Esophagus muscularis mucosa (tissue), 4 donors: Measurements from ENCODE around the gene DDX59.
A peak's percentile ranks its signal among the peaks of the same experiment; 100 is the strongest.

Experiments used
- EP300 ChIP-seq: sonication (generic); formaldehyde crosslinking; IDR thresholded peaks from one replicate; pipeline ENCODE4 v1.6.1; 2017; ENCODE audit warnings: antibody characterized with exemption
- POLR2A ChIP-seq: fragments of 450-650 bp; IDR thresholded peaks from one replicate; pipeline ENCODE4 v1.6.1; 2017; ENCODE audit warnings: antibody characterized with exemption, moderate library complexity, mild to moderate bottlenecking, low read depth
- TF ChIP-seq, protein P1 (sequence below), 3 experiments: fragments of 200-600 bp in 2 of 3; fragments of 450-650 bp in 1 of 3; sonication (generic) in 2 of 3; IDR thresholded peaks; one replicate each; pipeline ENCODE4 v1.5.1; 2017 to 2019; ENCODE audit warnings: antibody characterized with exemption in 3 of 3, mild to moderate bottlenecking in 2 of 3, moderate library complexity in 1 of 3

DNA sequence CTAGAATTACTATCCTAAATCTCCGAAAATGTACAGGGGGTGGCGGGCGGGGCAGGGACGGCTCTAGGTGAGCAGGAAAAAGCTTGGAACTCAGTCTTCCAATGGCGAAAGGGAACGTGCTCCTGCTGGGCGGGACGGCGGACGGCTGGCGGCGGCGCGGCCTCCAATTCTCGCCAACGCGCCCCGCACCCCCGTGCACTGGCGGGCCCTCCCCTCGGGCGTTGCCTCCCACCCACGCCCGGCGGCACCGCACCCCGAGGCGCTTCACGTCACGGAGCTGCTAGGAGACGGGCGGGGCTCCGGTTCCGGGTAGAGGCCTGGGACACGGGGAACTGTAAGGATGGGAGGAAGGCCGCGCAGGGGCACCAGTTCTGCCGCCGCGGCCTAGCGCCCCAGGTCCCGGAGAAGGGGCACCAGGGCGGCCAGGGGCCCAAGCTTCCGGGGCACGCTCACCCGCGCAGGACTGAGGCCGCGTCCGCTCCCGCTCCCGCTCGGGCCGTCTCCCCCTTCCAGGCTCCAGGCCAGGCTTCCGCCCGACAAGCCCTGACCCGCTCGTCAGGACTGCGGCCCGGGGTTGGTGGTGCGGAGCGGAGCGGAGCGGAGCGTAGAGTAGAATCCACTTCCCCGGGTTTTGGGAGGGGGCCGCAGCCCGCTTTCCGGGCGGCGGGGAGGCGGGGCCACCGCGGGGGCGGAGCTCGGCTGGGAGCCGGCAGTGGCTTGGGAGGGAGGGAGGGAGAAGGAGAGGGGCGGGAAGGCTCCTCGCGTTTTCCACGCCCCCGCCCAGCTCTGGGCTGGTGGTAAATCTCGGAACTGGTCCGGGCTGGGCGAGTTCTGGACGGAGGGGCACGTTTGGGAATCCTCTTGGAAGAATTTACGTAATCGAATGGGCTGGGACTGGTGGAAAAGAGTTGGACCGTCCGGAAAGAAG is at the start of gene DDX59:
- TF ChIP-seq, protein P1, sequence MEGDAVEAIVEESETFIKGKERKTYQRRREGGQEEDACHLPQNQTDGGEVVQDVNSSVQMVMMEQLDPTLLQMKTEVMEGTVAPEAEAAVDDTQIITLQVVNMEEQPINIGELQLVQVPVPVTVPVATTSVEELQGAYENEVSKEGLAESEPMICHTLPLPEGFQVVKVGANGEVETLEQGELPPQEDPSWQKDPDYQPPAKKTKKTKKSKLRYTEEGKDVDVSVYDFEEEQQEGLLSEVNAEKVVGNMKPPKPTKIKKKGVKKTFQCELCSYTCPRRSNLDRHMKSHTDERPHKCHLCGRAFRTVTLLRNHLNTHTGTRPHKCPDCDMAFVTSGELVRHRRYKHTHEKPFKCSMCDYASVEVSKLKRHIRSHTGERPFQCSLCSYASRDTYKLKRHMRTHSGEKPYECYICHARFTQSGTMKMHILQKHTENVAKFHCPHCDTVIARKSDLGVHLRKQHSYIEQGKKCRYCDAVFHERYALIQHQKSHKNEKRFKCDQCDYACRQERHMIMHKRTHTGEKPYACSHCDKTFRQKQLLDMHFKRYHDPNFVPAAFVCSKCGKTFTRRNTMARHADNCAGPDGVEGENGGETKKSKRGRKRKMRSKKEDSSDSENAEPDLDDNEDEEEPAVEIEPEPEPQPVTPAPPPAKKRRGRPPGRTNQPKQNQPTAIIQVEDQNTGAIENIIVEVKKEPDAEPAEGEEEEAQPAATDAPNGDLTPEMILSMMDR (IDR thresholded peaks at IDR 0.05): no peak
- TF ChIP-seq EP300: peak; percentile 92
- TF ChIP-seq POLR2A: peak; percentile 95
